ENCODE measurements around the gene SMOC1. TPM values are rescaled to one million over a fixed set of nuclear protein-coding genes. Genes with fewer than 3 reads are reported as not detected.
"Not testable (repeated sequence)": the region's sequence is repeated elsewhere in the genome, so short reads cannot be mapped to it uniquely, and the experiment has no call there.

The SMOC1 gene
- total RNA-seq, 1 donor from 2014 or later: 2.0 TPM

- no peak for DNase-seq (ENCODE audit: extremely low spot score, unreplicated experiment)
- no peaks in the 10 kb centered on the region for H3K36me3 Mint-ChIP-seq (ENCODE audit: unreplicated experiment)
- no peak overlapping the region for H3K27ac Mint-ChIP-seq (ENCODE audit: unreplicated experiment)
- no peak overlapping the region for H3K4me3 Mint-ChIP-seq (ENCODE audit: unreplicated experiment)
- no peaks in the 10 kb centered on the region for H3K4me1 Mint-ChIP-seq (ENCODE audit: unreplicated experiment)
- H3K9me3 Mint-ChIP-seq (ENCODE audit: unreplicated experiment): peaks cover 10% of the 10 kb centered on the region
- H3K27me3 Mint-ChIP-seq (ENCODE audit: unreplicated experiment): no peaks in the 10 kb centered on the region
- TF ChIP-seq CTCF (IDR thresholded peaks at IDR 0.05): no peak
Measured at GRCh38 chr14:69900603-69901002, 21.4 kb downstream of the SMOC1 start.

DNA sequence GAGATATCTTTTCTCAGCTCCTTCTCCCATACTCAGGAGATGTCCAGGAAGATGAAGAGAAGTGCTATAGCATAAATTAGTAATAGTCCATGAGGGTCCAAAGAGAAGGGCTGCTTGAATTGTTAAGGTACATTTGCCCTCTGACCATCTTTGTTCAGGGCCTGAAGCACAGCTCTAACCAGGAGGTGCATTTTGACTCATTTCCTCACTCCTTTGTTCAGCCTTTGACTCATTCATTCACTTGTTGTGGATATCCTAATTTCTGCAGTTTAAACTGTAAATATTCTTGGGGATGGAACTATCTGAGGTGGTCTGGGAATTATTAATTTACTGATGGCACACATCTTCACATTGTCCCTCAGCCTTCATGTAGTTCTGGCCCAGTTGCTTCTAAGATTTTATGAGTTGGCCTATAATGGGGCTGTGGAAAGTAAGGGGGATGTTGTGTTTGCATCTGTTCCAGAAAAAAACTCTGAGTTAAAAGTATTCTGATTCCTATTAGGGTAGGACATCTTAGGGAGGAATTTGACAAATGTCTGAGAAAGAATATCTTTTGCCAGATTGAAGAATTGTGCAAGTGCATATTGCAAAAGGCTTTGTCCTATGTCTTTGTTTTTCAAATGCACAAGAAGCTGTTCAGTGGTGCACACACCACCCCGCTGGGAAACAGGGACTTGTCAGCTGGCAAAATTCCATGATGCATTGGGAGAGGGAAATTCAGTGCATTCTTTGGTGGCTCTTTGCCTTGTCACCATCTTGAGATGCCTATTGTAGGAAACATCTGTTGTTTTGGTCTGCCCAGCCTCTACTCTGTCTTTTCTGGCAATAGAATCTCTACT is 22.1 kb downstream of the SMOC1 start:
- H3K9me3 Mint-ChIP-seq (ENCODE audit: unreplicated experiment): peaks cover 10% of the 10 kb centered on the region
- H3K4me3 Mint-ChIP-seq (ENCODE audit: unreplicated experiment): no peak overlapping the region
- H3K27ac Mint-ChIP-seq (ENCODE audit: unreplicated experiment): no peak overlapping the region
- DNase-seq (ENCODE audit: extremely low spot score, unreplicated experiment): no peak
- H3K27me3 Mint-ChIP-seq (ENCODE audit: unreplicated experiment): no peaks in the 10 kb centered on the region
- no peaks in the 10 kb centered on the region for H3K36me3 Mint-ChIP-seq (ENCODE audit: unreplicated experiment)
- H3K4me1 Mint-ChIP-seq (ENCODE audit: unreplicated experiment): no peaks in the 10 kb centered on the region
- TF ChIP-seq CTCF (IDR thresholded peaks at IDR 0.05): no peak

DNA sequence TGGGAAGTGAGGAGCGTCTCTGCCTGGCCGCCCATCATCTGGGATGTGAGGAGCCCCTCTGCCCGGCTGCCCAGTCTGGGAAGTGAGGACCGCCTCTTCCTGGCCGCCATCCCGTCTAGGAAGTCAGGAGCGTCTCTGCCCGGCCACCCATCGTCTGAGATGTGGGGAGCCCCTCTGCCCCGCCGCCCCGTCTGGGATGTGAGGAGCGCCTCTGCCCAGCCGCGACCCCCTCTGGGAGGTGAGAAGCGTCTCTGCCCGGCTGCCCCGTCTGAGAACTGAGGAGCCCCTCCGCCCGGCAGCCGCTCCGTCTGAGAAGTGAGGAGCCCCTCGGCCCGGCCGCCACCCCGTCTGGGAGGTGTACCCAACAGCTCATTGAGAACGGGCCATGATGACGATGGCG is 23.8 kb downstream of the SMOC1 start:
- not testable (repeated sequence) for H3K27me3 Mint-ChIP-seq (ENCODE audit: unreplicated experiment); H3K4me1 Mint-ChIP-seq (ENCODE audit: unreplicated experiment); DNase-seq (ENCODE audit: extremely low spot score, unreplicated experiment); H3K36me3 Mint-ChIP-seq (ENCODE audit: unreplicated experiment); H3K27ac Mint-ChIP-seq (ENCODE audit: unreplicated experiment); H3K9me3 Mint-ChIP-seq (ENCODE audit: unreplicated experiment); H3K4me3 Mint-ChIP-seq (ENCODE audit: unreplicated experiment)

DNA sequence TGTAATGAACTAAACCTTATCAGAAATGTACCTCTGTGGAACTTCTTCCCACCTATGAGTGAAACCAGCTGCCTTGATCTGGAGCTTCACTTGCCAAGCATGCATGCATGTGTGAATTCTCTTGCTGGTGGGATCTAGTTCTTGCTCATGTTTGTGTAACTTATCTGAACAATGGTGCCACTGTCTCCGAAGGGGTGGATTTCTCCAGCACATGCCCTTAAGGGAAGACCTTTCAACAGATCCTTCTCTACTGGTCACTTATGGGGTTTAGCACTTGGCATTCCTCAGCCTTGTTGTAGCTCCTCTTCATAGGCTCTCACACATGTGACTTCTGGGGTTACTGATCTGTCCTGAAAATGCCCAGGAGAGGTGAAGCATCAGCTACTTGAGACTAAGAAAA is 25.0 kb downstream of the SMOC1 start:
- TF ChIP-seq CTCF (IDR thresholded peaks at IDR 0.05): no peak
- Mint-ChIP-seq H3K36me3 (ENCODE audit: unreplicated experiment) (no peaks in the 10 kb centered on the region), H3K4me3 (ENCODE audit: unreplicated experiment) (no peak overlapping the region), H3K27me3 (ENCODE audit: unreplicated experiment) (no peaks in the 10 kb centered on the region), H3K27ac (ENCODE audit: unreplicated experiment) (no peak overlapping the region), H3K9me3 (ENCODE audit: unreplicated experiment) (no peaks in the 10 kb centered on the region), H3K4me1 (ENCODE audit: unreplicated experiment) (no peaks in the 10 kb centered on the region)
- DNase-seq (ENCODE audit: extremely low spot score, unreplicated experiment): no peak

- Mint-ChIP-seq H3K27ac (ENCODE audit: unreplicated experiment) (no peak overlapping the region), H3K4me3 (ENCODE audit: unreplicated experiment) (no peak overlapping the region), H3K4me1 (ENCODE audit: unreplicated experiment) (no peaks in the 10 kb centered on the region), H3K27me3 (ENCODE audit: unreplicated experiment) (no peaks in the 10 kb centered on the region), H3K36me3 (ENCODE audit: unreplicated experiment) (no peaks in the 10 kb centered on the region), H3K9me3 (ENCODE audit: unreplicated experiment) (no peaks in the 10 kb centered on the region)
- DNase-seq (ENCODE audit: extremely low spot score, unreplicated experiment): no peak
- TF ChIP-seq CTCF (IDR thresholded peaks at IDR 0.05): no peak
Measured at GRCh38 chr14:69906201-69906600, 27.0 kb downstream of the SMOC1 start.
